Epithelial cell of esophagus (primary cell): Measurements from ENCODE around the gene C12orf50.

Experiments
- DNase-seq: peaks from one replicate; pipeline ENCODE4 v3.0.0; 2010; ENCODE audit warnings: low read depth
- H3K4me3 ChIP-seq: 2 replicates; pipeline ENCODE4 v1.5.1; 2011; ENCODE audit warnings: mild to moderate bottlenecking, low read length, control low read depth
- CTCF ChIP-seq: IDR thresholded peaks from 2 replicates; pipeline ENCODE4 v1.5.1; 2011; ENCODE audit warnings: low read depth, mild to moderate bottlenecking, low read length, control low read depth, inconsistent platforms; ENCODE audit not compliant: insufficient read depth; ENCODE audit errors: missing control alignments

Gene C12orf50

GRCh38 chr12:88026196-88026595 lies 3.0 kb downstream of the C12orf50 start:
- TF ChIP-seq CTCF, result no peak
- H3K4me3 ChIP-seq, result no peak overlapping the region
- peak; percentile 37 for DNase-seq

- no peak for DNase-seq
- no peak for TF ChIP-seq CTCF
- H3K4me3 ChIP-seq, result no peak overlapping the region
Observed at GRCh38 chr12:88017964-88018363, 11.2 kb downstream of the C12orf50 start.

GRCh38 chr12:88015825-88016224 lies 13.4 kb downstream of the C12orf50 start:
- TF ChIP-seq CTCF, result no peak
- no peak for DNase-seq
- no peak overlapping the region for H3K4me3 ChIP-seq

GRCh38 chr12:88011755-88012154 lies 17.4 kb downstream of the C12orf50 start:
- H3K4me3 ChIP-seq, result no peak overlapping the region
- no peak for DNase-seq
- no peak for TF ChIP-seq CTCF

GRCh38 chr12:88006351-88006750 lies 22.9 kb downstream of the C12orf50 start:
- TF ChIP-seq CTCF, result no peak
- no peak for DNase-seq
- no peak overlapping the region for H3K4me3 ChIP-seq

GRCh38 chr12:88001327-88001726 lies 27.9 kb downstream of the C12orf50 start:
- no peak for DNase-seq
- no peak overlapping the region for H3K4me3 ChIP-seq
- no peak for TF ChIP-seq CTCF

GRCh38 chr12:87995581-87996178 lies 33.5 kb downstream of the C12orf50 start:
- no peak overlapping the region for H3K4me3 ChIP-seq
- DNase-seq, result peak; percentile 82
- TF ChIP-seq CTCF, result peak; percentile 86
